NOMO-1 treated with DMSO at 0.1 percent for 48 hours (cell line): ENCODE measurements around the gene ZNF587.
"Not testable (repeated sequence)": the region's sequence is repeated elsewhere in the genome, so short reads cannot be mapped to it uniquely, and the experiment has no call there.

Experiments used
- DNase-seq: peaks from one replicate; lab custom pipeline; 2025; ENCODE audit not compliant: unreplicated experiment; lab: John Stamatoyannopoulos, UW

The ZNF587 gene

GRCh38 chr19:57821501-57821900 is 28.2 kb upstream of the ZNF587 start:
- not testable (repeated sequence) for DNase-seq

- not testable (repeated sequence) for DNase-seq
Observed at GRCh38 chr19:57823155-57823554, 26.5 kb upstream of the ZNF587 start.

- not testable (repeated sequence) for DNase-seq
Observed at GRCh38 chr19:57823608-57824007, 26.1 kb upstream of the ZNF587 start.

- DNase-seq = no peak
Observed at GRCh38 chr19:57825511-57825910, 24.1 kb upstream of the ZNF587 start.

- DNase-seq = no peak
Observed at GRCh38 chr19:57829316-57829715, 20.3 kb upstream of the ZNF587 start.

- DNase-seq = no peak
Observed at GRCh38 chr19:57830071-57830602, 19.5 kb upstream of the ZNF587 start, which contains the start of gene ZNF587B. ZNF587B (plus strand) TSS chr19:57830299; CDS start chr19:57830529, 230 bp downstream.

- not testable (repeated sequence) for DNase-seq
Observed at GRCh38 chr19:57836991-57837390, 12.7 kb upstream of the ZNF587 start.

- DNase-seq = not testable (repeated sequence)
Observed at GRCh38 chr19:57838622-57839191, 11.0 kb upstream of the ZNF587 start.

- no peak for DNase-seq
Observed at GRCh38 chr19:57841122-57841763, 8.4 kb upstream of the ZNF587 start.

- peak; percentile 9 for DNase-seq
Observed at GRCh38 chr19:57847164-57847563, 2.5 kb upstream of the ZNF587 start.

- DNase-seq = not testable (repeated sequence)
Observed at GRCh38 chr19:57849162-57849665, 445 bp upstream of the ZNF587 start.

- DNase-seq = peak; percentile 32
Observed at GRCh38 chr19:57850553-57851017, 926 bp downstream of the ZNF587 start.

- DNase-seq = not testable (repeated sequence)
Observed at GRCh38 chr19:57851812-57852603, 2.3 kb downstream of the ZNF587 start.

GRCh38 chr19:57854117-57854516 is 4.5 kb downstream of the ZNF587 start:
- DNase-seq = not testable (repeated sequence)

GRCh38 chr19:57862351-57862750 is 12.7 kb downstream of the ZNF587 start:
- not testable (repeated sequence) for DNase-seq

GRCh38 chr19:57867868-57868492 is 18.3 kb downstream of the ZNF587 start:
- DNase-seq = no peak

GRCh38 chr19:57869655-57870054 is 20.0 kb downstream of the ZNF587 start:
- not testable (repeated sequence) for DNase-seq

- DNase-seq = no peak
Observed at GRCh38 chr19:57870225-57870624, 20.6 kb downstream of the ZNF587 start.

- no peak for DNase-seq
Observed at GRCh38 chr19:57872450-57872849, 22.8 kb downstream of the ZNF587 start.

GRCh38 chr19:57873883-57874799 is 24.5 kb downstream of the ZNF587 start:
- DNase-seq = not testable (repeated sequence)
